HUES48 (cell line): ENCODE data around the gene ISG15.

ENCODE experiments used
- H3K27ac ChIP-seq: one replicate; pipeline ENCODE4 v1.7.0; 2013; ENCODE audit warnings: low read depth, low read length, inconsistent platforms
- H3K27me3 ChIP-seq: 2 replicates; pipeline ENCODE4 v1.6.1; 2013; ENCODE audit warnings: mild to moderate bottlenecking, low read length; ENCODE audit not compliant: control insufficient read depth, insufficient read depth
- H3K36me3 ChIP-seq: 2 replicates; pipeline ENCODE4 v1.6.1; 2013; ENCODE audit warnings: low read length; ENCODE audit not compliant: control insufficient read depth, insufficient read depth
- H3K4me1 ChIP-seq: 2 replicates; pipeline ENCODE4 v1.6.1; 2013; ENCODE audit warnings: mild to moderate bottlenecking, low read length; ENCODE audit not compliant: control insufficient read depth, insufficient read depth
- H3K4me3 ChIP-seq: 2 replicates; pipeline ENCODE4 v1.5.1; 2013; ENCODE audit warnings: mild to moderate bottlenecking, low read depth, low read length
- H3K9ac ChIP-seq: 2 replicates; pipeline ENCODE4 v1.6.1; 2013; ENCODE audit warnings: mild to moderate bottlenecking, low read depth, low read length, moderate library complexity
- H3K9me3 ChIP-seq: 2 replicates; pipeline ENCODE4 v1.6.1; 2013; ENCODE audit warnings: low read length; ENCODE audit not compliant: control insufficient read depth, insufficient read depth

ISG15 gene

DNA sequence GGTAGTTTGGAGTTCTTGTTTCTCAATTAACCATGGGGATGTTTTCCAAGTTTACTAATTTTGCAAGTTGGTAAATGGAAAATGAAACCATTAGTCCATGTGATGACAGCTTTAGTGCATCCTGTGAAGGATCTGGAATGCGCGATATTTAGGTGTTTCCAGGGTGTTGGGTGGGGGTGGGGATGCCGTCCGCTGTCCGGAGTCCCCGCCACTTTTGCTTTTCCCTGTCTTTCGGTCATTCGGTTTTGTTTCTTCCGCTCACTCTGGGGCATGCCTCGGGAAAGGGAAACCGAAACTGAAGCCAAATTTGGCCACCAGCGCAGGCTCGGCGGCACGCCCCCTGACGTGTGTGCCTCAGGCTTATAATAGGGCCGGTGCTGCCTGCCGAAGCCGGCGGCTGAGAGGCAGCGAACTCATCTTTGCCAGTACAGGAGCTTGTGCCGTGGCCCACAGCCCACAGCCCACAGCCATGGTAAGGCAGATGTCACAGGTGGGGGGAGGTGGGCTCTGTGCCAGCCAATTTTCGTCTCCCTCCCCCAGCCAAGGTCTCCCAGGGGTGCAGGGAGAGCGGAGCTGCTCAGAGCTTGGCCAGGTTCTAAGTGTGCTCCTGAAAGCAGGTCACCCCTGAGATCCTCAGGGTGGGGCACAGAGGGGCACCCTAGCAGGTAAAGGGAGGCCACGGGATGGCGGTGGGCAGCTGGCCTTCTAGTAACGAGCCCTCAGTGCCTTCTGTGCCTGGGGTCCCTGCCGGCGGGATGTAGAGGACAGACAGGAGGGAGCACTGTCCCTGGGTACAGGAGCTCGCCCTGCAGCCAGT is at the start of gene ISG15:
ISG15 (plus strand) TSS at position 393 of the 817 bp plus-strand sequence; CDS start at position 470, 77 bp downstream.
- peak within 1 kb of the TSS; percentile 86 for H3K27ac ChIP-seq
- no peaks in the 10 kb centered on the region for H3K9me3 ChIP-seq
- H3K9ac ChIP-seq = peak within 1 kb of the TSS; percentile 64
- H3K4me1 ChIP-seq = peaks cover 16% of the 10 kb centered on the region; the same call in 1 of the 2 replicates
- no peaks in the 10 kb centered on the region for H3K36me3 ChIP-seq
- no peaks in the 10 kb centered on the region for H3K27me3 ChIP-seq
- H3K4me3 ChIP-seq = peak within 1 kb of the TSS; percentile 77

DNA sequence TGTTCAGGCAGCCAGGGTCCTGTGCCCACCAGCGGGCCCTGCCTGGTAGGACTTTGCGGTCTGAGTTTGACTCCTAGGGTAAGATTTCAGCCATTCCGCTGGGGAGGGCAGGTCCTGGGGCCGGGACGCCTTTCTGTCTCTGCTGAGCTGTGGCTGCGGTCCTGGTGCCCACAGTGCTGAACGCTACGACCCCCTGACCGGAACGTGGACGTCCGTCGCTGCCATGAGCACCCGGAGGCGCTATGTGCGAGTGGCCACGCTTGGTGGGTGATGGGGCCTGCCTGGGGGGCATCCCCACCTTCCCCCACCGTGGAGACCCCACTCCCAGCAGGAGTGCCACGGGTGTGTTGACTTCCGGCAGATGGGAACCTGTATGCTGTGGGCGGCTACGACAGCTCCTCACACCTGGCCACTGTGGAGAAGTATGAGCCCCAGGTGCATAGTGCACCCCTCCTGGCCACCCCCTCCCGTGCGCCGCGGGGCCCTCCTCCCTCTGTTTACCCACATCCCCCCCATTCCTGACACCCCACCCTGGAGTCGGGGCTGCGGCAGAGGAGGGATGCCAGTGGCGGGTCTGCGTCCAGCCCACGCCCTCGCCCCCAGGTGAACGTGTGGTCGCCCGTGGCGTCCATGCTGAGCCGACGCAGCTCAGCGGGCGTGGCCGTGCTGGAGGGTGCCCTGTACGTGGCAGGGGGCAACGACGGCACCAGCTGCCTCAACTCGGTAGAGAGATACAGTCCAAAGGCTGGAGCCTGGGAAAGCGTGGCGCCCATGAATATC is 49.4 kb upstream of the ISG15 start:
- Histone ChIP-seq H3K4me3 (no peak overlapping the region), H3K9ac (no peak overlapping the region), H3K27me3 (peaks cover 56% of the 10 kb centered on the region), H3K9me3 (no peaks in the 10 kb centered on the region), H3K36me3 (peaks cover 28% of the 10 kb centered on the region), H3K4me1 (0 out of 2 replicates have a peak, but pooled peaks cover 4% of the 10 kb centered on the region), H3K27ac (no peak overlapping the region)

DNA sequence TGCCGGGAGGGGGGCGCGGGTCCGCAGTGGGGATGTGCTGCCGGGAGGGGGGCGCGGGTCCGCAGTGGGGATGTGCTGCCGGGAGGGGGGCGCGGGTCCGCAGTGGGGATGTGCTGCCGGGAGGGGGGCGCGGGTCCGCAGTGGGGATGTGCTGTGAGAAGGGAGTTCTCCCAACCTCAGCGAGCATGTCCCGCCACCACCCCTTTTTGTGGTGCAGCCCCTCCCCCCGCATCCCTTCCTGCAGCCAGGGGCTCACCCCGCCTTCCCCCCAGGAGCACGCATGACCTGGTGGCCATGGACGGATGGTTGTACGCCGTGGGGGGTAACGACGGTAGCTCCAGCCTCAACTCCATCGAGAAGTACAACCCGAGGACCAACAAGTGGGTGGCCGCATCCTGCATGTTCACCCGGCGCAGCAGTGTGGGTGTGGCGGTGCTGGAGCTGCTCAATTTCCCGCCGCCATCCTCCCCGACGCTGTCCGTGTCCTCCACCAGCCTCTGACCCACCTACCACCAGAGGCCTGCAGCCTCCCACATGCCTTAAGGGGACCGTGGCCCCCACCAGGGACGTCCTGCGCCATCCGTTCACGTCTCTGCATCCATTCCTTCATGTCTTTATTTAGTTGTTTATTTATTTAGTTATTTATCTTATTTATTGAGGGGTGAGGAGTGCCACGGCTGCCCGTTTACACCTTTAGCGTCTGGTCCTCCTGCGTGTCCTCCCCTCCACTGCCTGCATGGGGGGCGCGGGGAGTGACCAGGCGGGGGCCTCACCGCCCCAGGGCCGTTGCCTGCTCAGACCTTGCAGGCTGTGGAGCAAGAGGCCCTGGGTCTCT is 48.4 kb upstream of the ISG15 start:
- Histone ChIP-seq H3K36me3 (peaks cover 28% of the 10 kb centered on the region), H3K27ac (no peak overlapping the region), H3K27me3 (peaks cover 58% of the 10 kb centered on the region)

DNA sequence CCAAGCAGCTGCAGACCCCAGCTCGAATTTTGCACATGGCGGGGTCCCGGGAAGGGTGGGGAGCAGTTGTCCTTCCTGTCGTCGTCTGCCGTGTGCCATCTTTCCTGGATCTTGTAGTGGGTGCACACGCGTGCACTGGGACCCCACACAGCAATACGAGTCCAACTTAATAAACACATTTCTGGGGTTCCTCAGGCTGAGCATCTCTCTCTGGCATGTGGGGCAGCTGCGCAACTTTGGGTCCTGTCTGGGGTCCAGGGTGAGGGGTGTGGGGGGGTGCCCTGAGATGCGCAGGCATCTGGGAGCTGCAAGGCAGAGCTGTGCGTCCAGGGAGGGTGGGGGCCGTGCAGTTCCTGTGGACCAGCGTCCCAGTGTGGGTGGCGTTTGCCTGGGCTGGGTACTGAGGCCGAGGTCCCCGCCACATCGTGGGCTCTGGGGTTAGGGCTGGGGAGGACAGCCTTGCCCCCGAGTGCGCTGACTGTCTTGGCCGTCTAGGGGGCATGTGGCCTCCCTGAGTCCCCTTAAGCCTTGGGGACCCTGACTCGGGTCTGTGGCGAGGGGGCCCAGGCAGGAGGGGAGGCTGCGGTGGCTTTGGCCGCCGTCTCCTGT is 47.7 kb upstream of the ISG15 start:
- H3K4me3 ChIP-seq = no peak overlapping the region
- no peak overlapping the region for H3K27ac ChIP-seq
- H3K9ac ChIP-seq = no peak overlapping the region
- H3K27me3 ChIP-seq = peaks cover 61% of the 10 kb centered on the region
- peaks cover 28% of the 10 kb centered on the region for H3K36me3 ChIP-seq
- H3K9me3 ChIP-seq = no peaks in the 10 kb centered on the region
- 0 out of 2 replicates have a peak, but pooled peaks cover 4% of the 10 kb centered on the region for H3K4me1 ChIP-seq

More for the DNA sequence above, 48.4 kb upstream of the ISG15 start:
- no peaks in the 10 kb centered on the region for H3K9me3 ChIP-seq
- H3K9ac ChIP-seq = no peak overlapping the region
- no peak overlapping the region for H3K4me3 ChIP-seq
- H3K4me1 ChIP-seq = 0 out of 2 replicates have a peak, but pooled peaks cover 4% of the 10 kb centered on the region

DNA sequence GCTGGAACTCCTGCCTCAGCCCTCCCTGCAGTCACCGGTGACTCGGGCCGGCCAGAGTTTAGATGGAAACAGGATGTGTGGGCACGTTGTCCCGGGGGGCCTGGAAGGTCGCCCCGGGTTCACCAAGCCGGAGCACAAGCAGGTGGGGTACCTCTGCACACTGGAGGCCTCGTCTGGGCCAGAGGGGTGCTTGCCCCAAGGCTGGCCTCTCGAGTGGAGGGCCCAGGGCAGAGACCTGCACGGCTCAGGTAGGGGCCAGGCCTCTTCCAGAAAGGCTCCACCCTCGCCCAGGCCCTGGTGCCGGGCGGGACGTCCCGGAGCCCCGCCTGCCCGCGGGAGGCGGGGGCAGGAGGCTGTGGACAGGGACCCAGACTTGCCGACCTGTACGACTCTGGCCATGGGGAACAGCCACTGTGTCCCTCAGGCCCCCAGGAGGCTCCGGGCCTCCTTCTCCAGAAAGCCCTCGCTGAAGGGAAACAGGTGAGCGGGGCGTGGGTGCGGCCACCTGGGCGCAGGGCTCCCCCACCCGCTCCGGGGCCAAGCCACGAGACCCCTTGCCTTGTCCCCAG is 47.1 kb upstream of the ISG15 start, which contains the start of gene PLEKHN1:
PLEKHN1 (plus strand) TSS at position 348 of the 569 bp plus-strand sequence; CDS start at position 398, 50 bp downstream.
- Histone ChIP-seq H3K27me3 (peaks cover 62% of the 10 kb centered on the region), H3K4me1 (0 out of 2 replicates have a peak, but pooled peaks cover 4% of the 10 kb centered on the region), H3K4me3 (peak within 1 kb of the TSS; percentile 72), H3K9ac (no peak within 1 kb of the TSS; the same call in 1 of the 2 replicates), H3K9me3 (no peaks in the 10 kb centered on the region), H3K36me3 (peaks cover 28% of the 10 kb centered on the region), H3K27ac (no peak within 1 kb of the TSS)

DNA sequence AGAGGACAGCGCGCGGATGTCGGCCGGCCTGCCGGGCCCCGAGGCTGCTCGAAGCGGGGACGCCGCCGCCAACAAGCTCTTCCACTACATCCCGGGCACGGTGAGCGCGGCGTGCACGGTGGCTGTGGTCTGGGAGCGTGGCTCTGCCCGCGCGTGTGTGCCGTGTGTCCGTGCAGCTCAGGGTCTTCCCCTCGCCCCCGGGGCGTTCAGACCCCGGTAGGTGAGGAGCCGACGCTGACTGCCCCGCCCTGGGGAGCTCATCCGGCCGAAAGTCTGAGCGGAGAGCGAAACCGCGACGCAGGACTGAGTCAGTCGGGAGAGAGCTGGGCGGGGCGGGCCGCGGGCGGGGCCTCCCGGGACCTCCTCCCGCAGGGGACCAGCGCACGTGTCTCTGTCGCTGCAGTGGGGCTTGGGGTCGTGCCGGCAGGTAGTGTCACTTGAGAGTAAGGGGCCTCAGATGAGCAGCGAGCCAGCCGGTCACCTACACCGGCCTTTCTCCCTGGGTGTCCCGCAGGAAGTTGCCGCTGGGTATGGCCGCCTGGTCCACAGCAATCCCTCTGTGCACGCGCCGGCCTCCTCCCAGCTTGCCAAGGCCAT is 46.5 kb upstream of the ISG15 start:
- H3K9ac ChIP-seq = no peak overlapping the region; the same call in 1 of the 2 replicates
- H3K27ac ChIP-seq = no peak overlapping the region
- peak overlapping the region; percentile 72 for H3K4me3 ChIP-seq
- H3K4me1 ChIP-seq = 0 out of 2 replicates have a peak, but pooled peaks cover 4% of the 10 kb centered on the region
- peaks cover 57% of the 10 kb centered on the region for H3K27me3 ChIP-seq
- H3K36me3 ChIP-seq = peaks cover 28% of the 10 kb centered on the region
- no peaks in the 10 kb centered on the region for H3K9me3 ChIP-seq

DNA sequence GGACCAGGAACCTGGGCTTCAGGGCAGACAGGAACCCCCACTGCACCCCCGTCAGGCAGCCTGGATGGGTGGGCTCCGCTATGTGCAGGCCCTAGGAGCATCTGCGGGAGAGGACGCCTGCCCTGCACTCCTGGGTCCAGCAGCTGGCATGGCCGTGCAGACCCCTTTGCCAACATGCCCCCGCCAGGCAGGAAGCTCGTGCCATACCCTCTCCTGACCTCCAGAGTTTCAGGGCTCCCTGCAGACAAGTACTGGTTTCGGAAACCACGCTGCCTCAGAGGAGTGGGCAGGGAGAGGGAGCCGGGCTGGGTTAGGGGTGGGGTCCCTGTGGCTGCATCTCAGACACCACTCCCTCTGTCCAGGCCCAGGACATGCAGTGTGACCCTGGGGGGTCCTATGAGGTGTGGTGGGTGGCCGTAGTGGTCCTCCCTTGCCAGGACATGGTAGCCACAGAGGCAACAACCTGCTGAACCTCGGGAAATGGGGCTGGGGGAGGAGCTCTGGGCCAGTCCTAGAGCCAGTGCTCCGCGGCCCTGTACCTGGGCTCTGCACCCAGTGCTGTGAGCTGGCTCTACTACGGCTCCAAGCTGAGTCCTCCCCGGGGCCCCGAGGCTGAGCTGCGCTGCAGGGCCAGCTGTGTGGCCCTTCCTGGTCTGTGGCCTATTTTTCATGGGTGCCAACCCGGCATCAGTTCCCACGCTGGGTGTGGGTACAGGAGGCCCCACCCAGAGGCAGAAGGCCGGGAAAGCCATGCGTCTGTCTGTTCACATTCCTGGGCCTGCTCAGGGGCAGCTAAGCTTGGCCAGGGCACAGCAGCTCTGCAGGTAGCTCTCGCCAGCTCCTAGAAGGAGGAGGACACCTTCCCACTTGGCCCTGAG is 45.6 kb upstream of the ISG15 start:
- H3K9me3 ChIP-seq = no peaks in the 10 kb centered on the region
- H3K9ac ChIP-seq = no peak overlapping the region
- H3K27me3 ChIP-seq = peaks cover 57% of the 10 kb centered on the region
- H3K36me3 ChIP-seq = peaks cover 21% of the 10 kb centered on the region
- H3K4me1 ChIP-seq = 0 out of 2 replicates have a peak, but pooled peaks cover 4% of the 10 kb centered on the region
- H3K27ac ChIP-seq = no peak overlapping the region
- H3K4me3 ChIP-seq = no peak overlapping the region

DNA sequence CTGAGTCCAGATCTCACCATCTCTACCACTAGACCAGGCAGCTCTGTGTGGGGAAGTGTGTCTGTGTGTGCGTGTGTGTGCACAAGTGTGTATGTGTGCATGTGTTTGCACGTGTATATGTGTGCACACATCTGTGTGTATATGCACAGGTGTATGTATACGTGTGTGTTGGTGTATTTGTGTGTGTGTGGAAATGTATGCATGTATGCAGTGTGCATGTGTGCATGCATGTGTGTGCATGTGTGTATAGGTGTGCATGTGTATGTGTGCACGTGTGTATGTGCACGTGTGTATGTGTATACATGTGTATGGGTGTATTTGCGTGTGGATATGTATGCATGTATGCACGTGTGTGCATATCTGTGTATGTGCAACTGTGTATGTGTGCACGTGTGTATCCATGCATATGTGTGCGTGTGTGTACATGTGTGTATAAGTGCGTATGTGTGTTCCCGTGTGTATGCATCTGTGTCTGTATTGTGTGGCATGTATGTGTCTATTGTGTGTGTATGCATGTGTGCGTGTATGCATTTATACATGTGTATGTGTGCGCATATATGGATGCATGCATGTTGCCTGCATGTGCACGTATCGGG is 43.9 kb upstream of the ISG15 start:
- H3K9ac ChIP-seq = no peak overlapping the region
- H3K4me1 ChIP-seq = 0 out of 2 replicates have a peak, but pooled peaks cover 4% of the 10 kb centered on the region
- H3K4me3 ChIP-seq = no peak overlapping the region
- peaks cover 8% of the 10 kb centered on the region; the same call in 1 of the 2 replicates for H3K36me3 ChIP-seq
- H3K9me3 ChIP-seq = no peaks in the 10 kb centered on the region
- no peak overlapping the region for H3K27ac ChIP-seq
- H3K27me3 ChIP-seq = peaks cover 60% of the 10 kb centered on the region
